A673 (cell line): ENCODE measurements around the gene STAU1.

Experiments
- EZH2 ChIP-seq: fragments of 200-600 bp; sonication (generic); IDR thresholded peaks from 2 replicates; pipeline ENCODE4 v1.6.1; 2017; ENCODE audit warnings: borderline replicate concordance, low read depth, mild to moderate bottlenecking, mixed read lengths, antibody characterized with exemption, low read length; ENCODE audit not compliant: poor library complexity, severe bottlenecking
- TF ChIP-seq, protein P1 (sequence below): fragments of 300-800, 200-600 bp; sonication (generic); conservative IDR thresholded peaks from 2 replicates; pipeline ENCODE4 v1.5.1; 2017; ENCODE audit warnings: low read depth, mild to moderate bottlenecking, antibody characterized with exemption, low read length, moderate library complexity, mixed read lengths

DNA sequence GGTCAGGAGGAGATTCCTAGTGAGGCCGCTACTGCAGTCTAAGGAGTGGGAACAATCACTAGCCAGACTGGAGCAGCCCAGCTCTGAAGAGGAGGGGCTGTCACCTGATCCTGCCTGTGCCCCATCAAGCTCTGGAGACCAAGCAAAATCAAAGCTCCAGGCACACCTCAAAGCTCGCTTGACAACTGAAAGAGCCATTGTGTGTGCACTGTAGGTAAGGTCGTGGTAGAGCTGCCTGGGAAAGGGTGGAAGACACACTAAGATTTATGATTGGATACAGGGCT, 83.8 kb downstream of the STAU1 start:
- TF ChIP-seq, protein P1, sequence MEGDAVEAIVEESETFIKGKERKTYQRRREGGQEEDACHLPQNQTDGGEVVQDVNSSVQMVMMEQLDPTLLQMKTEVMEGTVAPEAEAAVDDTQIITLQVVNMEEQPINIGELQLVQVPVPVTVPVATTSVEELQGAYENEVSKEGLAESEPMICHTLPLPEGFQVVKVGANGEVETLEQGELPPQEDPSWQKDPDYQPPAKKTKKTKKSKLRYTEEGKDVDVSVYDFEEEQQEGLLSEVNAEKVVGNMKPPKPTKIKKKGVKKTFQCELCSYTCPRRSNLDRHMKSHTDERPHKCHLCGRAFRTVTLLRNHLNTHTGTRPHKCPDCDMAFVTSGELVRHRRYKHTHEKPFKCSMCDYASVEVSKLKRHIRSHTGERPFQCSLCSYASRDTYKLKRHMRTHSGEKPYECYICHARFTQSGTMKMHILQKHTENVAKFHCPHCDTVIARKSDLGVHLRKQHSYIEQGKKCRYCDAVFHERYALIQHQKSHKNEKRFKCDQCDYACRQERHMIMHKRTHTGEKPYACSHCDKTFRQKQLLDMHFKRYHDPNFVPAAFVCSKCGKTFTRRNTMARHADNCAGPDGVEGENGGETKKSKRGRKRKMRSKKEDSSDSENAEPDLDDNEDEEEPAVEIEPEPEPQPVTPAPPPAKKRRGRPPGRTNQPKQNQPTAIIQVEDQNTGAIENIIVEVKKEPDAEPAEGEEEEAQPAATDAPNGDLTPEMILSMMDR, result no peak
- no peak for TF ChIP-seq EZH2
